K562 (cell line): Measurements from ENCODE around the gene RAB41. TPM values are rescaled to one million over a fixed set of nuclear protein-coding genes. Genes with fewer than 3 reads are reported as not detected.
"Not testable (repeated sequence)": the region's sequence is repeated elsewhere in the genome, so short reads cannot be mapped to it uniquely, and the experiment has no call there.

Experiments
- ATAC-seq: fragments of 200-7000 bp; cut with Tn5 transposase; 3 replicates; pipeline ENCODE4 v1.9.1; 2020; ENCODE audit warnings: moderate library complexity
- BruUV-seq: library from RNA; stranded (reverse); fragments of 400-500 nt; replicated peaks from 2 replicates; lab custom pipeline; 2021; lab: Mats Ljungman, UMichigan
- CTCF ChIA-PET: fragments of 300-600 bp; formaldehyde crosslinking; extraction: SDS; loops from one replicate; lab custom pipeline; 2021; ENCODE audit warnings: low intra/inter-chr PET ratio; lab: Yijun Ruan, JAX
- POLR2A ChIA-PET: fragments of 300-600, 350-650 bp; sonication (Branson Sonifier 250); formaldehyde crosslinking; extraction: SDS; loops from one replicate; lab custom pipeline; 2021; ENCODE audit warnings: antibody characterized with exemption, inconsistent platforms; lab: Yijun Ruan, JAX
- DNase-seq, 4 experiments: peaks; one replicate each; pipeline versions ENCODE4 v3.0.0 to v3.0.0-alpha.2; 2011 to 2018; ENCODE audit warnings: low spot score in 3 of 4, mixed read lengths in 3 of 4; ENCODE audit errors: extremely low read depth in 1 of 4
- FAIRE-seq: peaks from 2 replicates; lab custom pipeline; 2011; peaks lifted over from hg19 to GRCh38; lab: Jason Lieb, UNC
- H2AFZ ChIP-seq: 2 replicates; pipeline ENCODE4 v1.6.0; 2011; ENCODE audit warnings: low read depth, low read length, control low read depth, inconsistent platforms
- H3K27ac ChIP-seq: fragments of 200-600 bp; 3 replicates; pipeline ENCODE4 v1.8.0; 2011; ENCODE audit warnings: low read depth, mild to moderate bottlenecking, control low read depth, inconsistent platforms, low read length, moderate library complexity, mixed read lengths; ENCODE audit errors: extremely low read depth
- H3K27me3 ChIP-seq, 2 experiments: fragments of 300-600 bp in 1 of 2; 2 replicates in 1 of 2; 3 replicates in 1 of 2; pipeline versions ENCODE4 v1.6.0 to v1.8.0; 2011; ENCODE audit warnings: inconsistent platforms in 2 of 2, low read length in 2 of 2, mild to moderate bottlenecking in 1 of 2, mixed read lengths in 1 of 2, moderate library complexity in 1 of 2; ENCODE audit not compliant: control insufficient read depth in 2 of 2, insufficient read depth in 2 of 2
- H3K36me3 ChIP-seq: fragments of 300-600 bp; 3 replicates; pipeline ENCODE4 v1.8.0; 2011; ENCODE audit warnings: mild to moderate bottlenecking, low read length, inconsistent platforms; ENCODE audit not compliant: control insufficient read depth, insufficient read depth
- H3K4me1 ChIP-seq, 2 experiments: fragments of 200-600 bp in 1 of 2; replicated peaks in 1 of 2; 2 replicates in 1 of 2; 3 replicates in 1 of 2; pipeline versions ENCODE4 v1.5.1 to v1.8.0; 2011; ENCODE audit warnings: inconsistent platforms in 2 of 2, low read length in 2 of 2, mild to moderate bottlenecking in 1 of 2, mixed read lengths in 1 of 2, moderate library complexity in 1 of 2; ENCODE audit not compliant: control insufficient read depth in 2 of 2, insufficient read depth in 2 of 2
- H3K4me2 ChIP-seq: 2 replicates; pipeline ENCODE4 v1.6.1; 2011; ENCODE audit warnings: low read length, control low read depth, inconsistent platforms, mixed read lengths; ENCODE audit not compliant: insufficient read depth
- H3K4me3 ChIP-seq: fragments of 200-600 bp; sonication (generic), shearing (Covaris generic); 2 replicates; pipeline ENCODE4 v1.5.1; 2016; ENCODE audit warnings: control low read depth, inconsistent platforms
- H3K79me2 ChIP-seq: fragments of 200-600 bp; 3 replicates; pipeline ENCODE4 v1.8.0; 2011; ENCODE audit warnings: low read length, inconsistent platforms; ENCODE audit not compliant: control insufficient read depth, insufficient read depth
- H3K9ac ChIP-seq, 2 experiments: 2 replicates each; pipeline versions ENCODE4 v1.6.0 to v1.6.1; 2011; ENCODE audit warnings: low read depth in 2 of 2, low read length in 2 of 2, control low read depth in 1 of 2, inconsistent platforms in 1 of 2, mild to moderate bottlenecking in 1 of 2, mixed read lengths in 1 of 2; ENCODE audit not compliant: insufficient read depth in 1 of 2
- H3K9me1 ChIP-seq: one replicate; pipeline ENCODE4 v1.6.0; 2011; ENCODE audit warnings: inconsistent platforms, mild to moderate bottlenecking, low read length, moderate library complexity; ENCODE audit not compliant: control insufficient read depth, insufficient read depth
- H3K9me3 ChIP-seq: replicated peaks from 2 replicates; pipeline ENCODE4 v1.5.1; 2011; ENCODE audit warnings: low read depth, low read length, inconsistent platforms; ENCODE audit not compliant: control insufficient read depth, insufficient read depth
- H4K20me1 ChIP-seq: replicated peaks from 2 replicates; pipeline ENCODE4 v1.6.1; 2011; ENCODE audit warnings: low read length, inconsistent platforms, mixed read lengths; ENCODE audit not compliant: control insufficient read depth, insufficient read depth
- CREB1 ChIP-seq, 2 experiments: sonication (generic) in 1 of 2; formaldehyde crosslinking in 1 of 2; IDR thresholded peaks; 2 replicates each; pipeline versions ENCODE4 v1.6.1 to v1.8.0; 2012 to 2022; ENCODE audit warnings: inconsistent platforms in 1 of 2, mild to moderate bottlenecking in 1 of 2, missing genetic modification reagents in 1 of 2, moderate library complexity in 1 of 2
- NR2F6 ChIP-seq: fragments of 450-650 bp; formaldehyde crosslinking; IDR thresholded peaks from 2 replicates; pipeline ENCODE4 v1.4.0; 2020; ENCODE audit warnings: mild to moderate bottlenecking
- ZFPM2 ChIP-seq: fragments of 250-450 bp; sonication (Bioruptor Pico); IDR thresholded peaks from 2 replicates; pipeline ENCODE4 v1.5.1; 2022; ENCODE audit warnings: mild to moderate bottlenecking
- ZNF121 ChIP-seq: sonication (generic); formaldehyde crosslinking; conservative IDR thresholded peaks from 2 replicates; pipeline ENCODE4 v1.8.0; 2022; ENCODE audit warnings: missing genetic modification reagents
- ZNF274 ChIP-seq: IDR thresholded peaks from 2 replicates; pipeline ENCODE4 v1.6.1; 2011; ENCODE audit warnings: low read depth, mild to moderate bottlenecking, low read length, moderate library complexity, borderline replicate concordance
- ZNF354B ChIP-seq: fragments of 250-450 bp; sonication (Bioruptor Pico); IDR thresholded peaks from 2 replicates; pipeline ENCODE4 v1.4.0; 2020
- ZNF79 ChIP-seq: fragments of 250-450 bp; sonication (Bioruptor Pico); IDR thresholded peaks from 2 replicates; pipeline ENCODE4 v1.4.0; 2020; ENCODE audit warnings: low read depth, mild to moderate bottlenecking, moderate library complexity
- WGBS: fragments of 100-300 bp; shearing (Covaris generic); methylation state at CpG from one replicate; pipeline ENCODE4 v1.1.6; 2016; ENCODE audit warnings: low coverage, mixed read lengths; ENCODE audit not compliant: insufficient coverage; ENCODE audit errors: missing lambda C conversion rate; 5-methylcytosine and 5-hydroxymethylcytosine counted together
- in situ Hi-C: fragments of 300-500 bp; cut with MboI; formaldehyde crosslinking; loops from 4 replicates; pipeline ENCODE4 v1.15.0; 2018; ENCODE audit warnings: inconsistent platforms, mixed read lengths
- intact Hi-C: fragments of 100-400 bp; cut with micrococcal nuclease; formaldehyde crosslinking; loops from 2 replicates; pipeline ENCODE4 v1.14.2; 2022
- polyA plus RNA-seq, 8 experiments: library from polyadenylated mRNA; depleted of rRNA in 4 of 8; stranded (reverse) in 5 of 8; unstranded in 3 of 8; fragments of >200 nt; fragmentation: Nextera tagmentation in 2 of 8; fragmentation: Illumina TruSeq in 1 of 8; extraction: Ambion mirVana in 2 of 8; extraction: Trizol in 1 of 8; gene quantifications; 2 replicates each; pipeline versions ENCODE4 v1.2.1 to v1.2.3, GENCODE V29; 2011 to 2014; ENCODE audit warnings: inconsistent platforms in 1 of 8, missing spikeins in 1 of 8
- total RNA-seq, 7 experiments: library from RNA; depleted of rRNA in 6 of 7; stranded (reverse); fragments of >200 nt in 6 of 7; fragmentation: Illumina TruSeq in 2 of 7; extraction: Trizol in 2 of 7; gene quantifications; 2 replicates each; pipeline versions ENCODE4 v1.2.1 to v1.2.3, GENCODE V29; 2011 to 2021; ENCODE audit warnings: low replicate concordance in 1 of 7
- TF ChIP-seq, protein P1 (sequence below): fragments of 150-350 bp; conservative IDR thresholded peaks from 2 replicates; pipeline ENCODE4 v1.6.1; 2014; ENCODE audit warnings: low read length

The RAB41 gene
- total and polyA plus RNA-seq, 9 of the 15 experiments (the other 6 are each of a cell fraction or from before 2014, with no cell fraction given), result 0.08 TPM; not detected in 8

DNA sequence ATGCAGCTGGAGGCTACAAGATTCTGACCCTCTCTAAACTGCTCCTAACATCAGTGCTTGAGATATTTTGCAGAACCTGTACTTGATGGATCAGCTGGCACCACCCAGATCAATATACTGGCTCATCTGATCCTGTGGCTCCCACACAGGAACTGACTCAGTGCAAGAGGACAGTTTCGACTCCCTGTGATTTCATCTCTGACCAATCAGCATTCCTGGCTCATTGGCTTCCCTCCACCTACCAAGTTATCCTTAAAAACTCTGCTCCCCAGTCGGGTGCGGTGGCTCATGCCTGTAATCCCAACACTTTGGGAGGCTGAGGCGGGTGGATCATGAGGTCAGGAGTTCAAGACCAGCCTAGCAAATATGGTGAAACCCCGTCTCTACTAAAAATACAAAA lies 38.4 kb upstream of the RAB41 start:
- in situ Hi-C loops, BruUV-seq, H3K4me2 ChIP-seq, intact Hi-C loops, H3K79me2 ChIP-seq, H3K36me3 ChIP-seq, POLR2A ChIA-PET, H3K4me1 ChIP-seq, DNase-seq, H3K27ac ChIP-seq, H3K9me3 ChIP-seq, H3K27me3 ChIP-seq, H3K9me1 ChIP-seq, H3K4me3 ChIP-seq, FAIRE-seq, H2AFZ ChIP-seq, CTCF ChIA-PET, ATAC-seq, H3K9ac ChIP-seq, H4K20me1 ChIP-seq: not testable (repeated sequence)
- WGBS, result 3% methylated on average over 5 of the region's 5 CpGs

DNA sequence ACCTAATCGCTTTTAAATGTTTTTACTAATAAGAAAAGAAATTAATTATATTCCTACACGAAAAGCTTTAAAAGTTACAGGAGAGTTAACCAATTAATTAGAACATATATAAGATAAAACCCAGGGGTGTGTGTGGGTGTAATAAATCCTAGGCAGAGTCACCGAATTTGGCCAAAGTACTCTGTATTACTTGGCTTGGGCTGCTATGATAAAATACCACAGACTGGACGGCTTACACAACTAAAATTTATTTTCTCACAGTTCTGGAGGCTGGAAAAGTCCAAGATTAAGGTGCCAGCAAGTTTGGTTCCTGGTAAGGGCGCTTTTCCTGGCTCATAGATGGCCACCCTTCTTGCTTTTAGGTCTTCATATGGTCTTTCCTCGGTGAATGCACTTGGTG lies 37.1 kb upstream of the RAB41 start:
- H3K4me1 ChIP-seq, result no peaks in the 10 kb centered on the region
- no peak overlapping the region for H3K4me2 ChIP-seq
- no peaks in the 10 kb centered on the region for H3K79me2 ChIP-seq
- no peaks in the 10 kb centered on the region for H3K9me1 ChIP-seq
- WGBS, result 0% methylated on average over 6 of the region's 6 CpGs
- DNase-seq, result no peak
- in situ Hi-C loops (no loop called here), intact Hi-C loops (no loop called here)
- ChIA-PET POLR2A (no interaction called here), CTCF (no interaction called here)
- no peak overlapping the region for H3K27ac ChIP-seq
- no peak for FAIRE-seq
- no peak for ATAC-seq
- H2AFZ ChIP-seq, result no peak overlapping the region
- H3K9ac ChIP-seq, result no peak overlapping the region
- BruUV-seq, result no TSS peak
- H3K4me3 ChIP-seq, result no peak overlapping the region
- peaks cover 5% of the 10 kb centered on the region in 2 experiments; a peak in 2 of 5 replicates for H3K27me3 ChIP-seq
- no peaks in the 10 kb centered on the region for H4K20me1 ChIP-seq
- no peaks in the 10 kb centered on the region for H3K36me3 ChIP-seq
- H3K9me3 ChIP-seq, result no peaks in the 10 kb centered on the region
- TF ChIP-seq CREB1 (IDR thresholded peaks at IDR 0.05) (no peak), CREB1 (CRISPR knock-in tag; IDR thresholded peaks at IDR 0.05) (no peak), ZFPM2 (no peak), ZNF274 (no peak), NR2F6 (CRISPR knock-in tag) (no peak), ZNF79 (CRISPR knock-in tag) (no peak), ZNF354B (CRISPR knock-in tag) (no peak), ZNF121 (no peak)
- TF ChIP-seq, protein P1, sequence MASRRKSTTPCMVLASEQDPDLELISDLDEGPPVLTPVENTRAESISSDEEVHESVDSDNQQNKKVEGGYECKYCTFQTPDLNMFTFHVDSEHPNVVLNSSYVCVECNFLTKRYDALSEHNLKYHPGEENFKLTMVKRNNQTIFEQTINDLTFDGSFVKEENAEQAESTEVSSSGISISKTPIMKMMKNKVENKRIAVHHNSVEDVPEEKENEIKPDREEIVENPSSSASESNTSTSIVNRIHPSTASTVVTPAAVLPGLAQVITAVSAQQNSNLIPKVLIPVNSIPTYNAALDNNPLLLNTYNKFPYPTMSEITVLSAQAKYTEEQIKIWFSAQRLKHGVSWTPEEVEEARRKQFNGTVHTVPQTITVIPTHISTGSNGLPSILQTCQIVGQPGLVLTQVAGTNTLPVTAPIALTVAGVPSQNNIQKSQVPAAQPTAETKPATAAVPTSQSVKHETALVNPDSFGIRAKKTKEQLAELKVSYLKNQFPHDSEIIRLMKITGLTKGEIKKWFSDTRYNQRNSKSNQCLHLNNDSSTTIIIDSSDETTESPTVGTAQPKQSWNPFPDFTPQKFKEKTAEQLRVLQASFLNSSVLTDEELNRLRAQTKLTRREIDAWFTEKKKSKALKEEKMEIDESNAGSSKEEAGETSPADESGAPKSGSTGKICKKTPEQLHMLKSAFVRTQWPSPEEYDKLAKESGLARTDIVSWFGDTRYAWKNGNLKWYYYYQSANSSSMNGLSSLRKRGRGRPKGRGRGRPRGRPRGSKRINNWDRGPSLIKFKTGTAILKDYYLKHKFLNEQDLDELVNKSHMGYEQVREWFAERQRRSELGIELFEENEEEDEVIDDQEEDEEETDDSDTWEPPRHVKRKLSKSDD, result no peak
